WTC11 (cell line): ENCODE measurements around the gene KRT6C. TPM values are rescaled to one million over a fixed set of nuclear protein-coding genes. Genes with fewer than 3 reads are reported as not detected.
A peak's percentile ranks its signal among the peaks of the same experiment; 100 is the strongest.

Experiments used
- ATAC-seq: fragments of 200-7000 bp; cut with Tn5 transposase; 2 replicates; pipeline ENCODE4 v1.10.0; 2021; ENCODE audit warnings: mild to moderate bottlenecking, moderate library complexity
- CTCF ChIA-PET: fragments of 300-600 bp; sonication (Branson Sonifier 250); formaldehyde crosslinking; loops from one replicate; lab custom pipeline; 2021; ENCODE audit warnings: antibody characterized with exemption; lab: Charles Lee
- POLR2A ChIA-PET: fragments of 350-600 bp; sonication (Branson Sonifier 250); formaldehyde crosslinking; loops from one replicate; lab custom pipeline; 2021; ENCODE audit warnings: antibody characterized with exemption; lab: Charles Lee
- DNase-seq: peaks from one replicate; pipeline ENCODE4 v3.0.0; 2021; ENCODE audit warnings: low spot score
- H3K27ac Mint-ChIP-seq: 2 replicates; pipeline ENCODE4 v1.8.0; 2021; ENCODE audit warnings: mixed read lengths
- H3K27me3 Mint-ChIP-seq: 2 replicates; pipeline ENCODE4 v1.8.0; 2021; ENCODE audit warnings: low read depth, mild to moderate bottlenecking, moderate library complexity, mixed read lengths
- H3K36me3 Mint-ChIP-seq: 2 replicates; pipeline ENCODE4 v1.8.0; 2021; ENCODE audit warnings: mixed read lengths
- H3K4me1 Mint-ChIP-seq: 2 replicates; pipeline ENCODE4 v1.8.0; 2022; ENCODE audit warnings: mixed read lengths
- H3K4me3 Mint-ChIP-seq: 2 replicates; pipeline ENCODE4 v1.8.0; 2021; ENCODE audit warnings: mild to moderate bottlenecking, moderate library complexity, mixed read lengths
- H3K9me3 Mint-ChIP-seq: 2 replicates; pipeline ENCODE4 v1.8.0; 2021; ENCODE audit warnings: mixed read lengths
- CREM ChIP-seq: sonication (generic); formaldehyde crosslinking; IDR thresholded peaks from 2 replicates; pipeline ENCODE4 v1.8.1; 2022; ENCODE audit warnings: mild to moderate bottlenecking, missing genetic modification reagents, moderate library complexity
- EMX1 ChIP-seq: fragments of 250-450 bp; sonication (Bioruptor Pico); IDR thresholded peaks from 2 replicates; pipeline ENCODE4 v1.8.0; 2021; ENCODE audit warnings: mild to moderate bottlenecking
- FOXP1 ChIP-seq: sonication (generic); formaldehyde crosslinking; IDR thresholded peaks from 2 replicates; pipeline ENCODE4 v1.8.0; 2022; ENCODE audit warnings: missing genetic modification reagents, mild to moderate bottlenecking, moderate library complexity, borderline replicate concordance
- FOXP4 ChIP-seq: sonication (generic); formaldehyde crosslinking; IDR thresholded peaks from 2 replicates; pipeline ENCODE4 v1.8.0; 2022; ENCODE audit warnings: mild to moderate bottlenecking, missing genetic modification reagents
- GRHL2 ChIP-seq: fragments of 250-450 bp; sonication (Bioruptor Pico); IDR thresholded peaks from 2 replicates; pipeline ENCODE4 v1.8.0; 2022; ENCODE audit warnings: mild to moderate bottlenecking, moderate library complexity; ENCODE audit not compliant: insufficient replicate concordance, severe bottlenecking
- JUN ChIP-seq: sonication (generic); formaldehyde crosslinking; IDR thresholded peaks from 2 replicates; pipeline ENCODE4 v1.8.0; 2023; ENCODE audit warnings: mild to moderate bottlenecking, missing genetic modification reagents
- MXD4 ChIP-seq: fragments of 250-450 bp; sonication (Bioruptor Pico); IDR thresholded peaks from 2 replicates; pipeline ENCODE4 v1.8.0; 2021; ENCODE audit warnings: mild to moderate bottlenecking, moderate library complexity, borderline replicate concordance
- TEAD1 ChIP-seq: sonication (generic); formaldehyde crosslinking; IDR thresholded peaks from 2 replicates; pipeline ENCODE4 v1.8.0; 2022; ENCODE audit warnings: mild to moderate bottlenecking, missing genetic modification reagents
- ZNF121 ChIP-seq: sonication (generic); formaldehyde crosslinking; IDR thresholded peaks from 2 replicates; pipeline ENCODE4 v1.8.0; 2023; ENCODE audit warnings: missing genetic modification reagents
- ZNF219 ChIP-seq: sonication (generic); formaldehyde crosslinking; IDR thresholded peaks from 2 replicates; pipeline ENCODE4 v1.8.0; 2023; ENCODE audit warnings: missing genetic modification reagents, mild to moderate bottlenecking, borderline replicate concordance
- ZNF232 ChIP-seq: sonication (generic); formaldehyde crosslinking; IDR thresholded peaks from 2 replicates; pipeline ENCODE4 v1.8.0; 2022; ENCODE audit warnings: mild to moderate bottlenecking, missing genetic modification reagents
- ZNF416 ChIP-seq: fragments of 250-450 bp; sonication (Bioruptor Pico); IDR thresholded peaks from 2 replicates; pipeline ENCODE4 v1.9.0; 2021; ENCODE audit warnings: mild to moderate bottlenecking, inconsistent platforms
- ZNF512 ChIP-seq: sonication (generic); formaldehyde crosslinking; IDR thresholded peaks from 2 replicates; pipeline ENCODE4 v1.8.1; 2022; ENCODE audit warnings: missing genetic modification reagents, borderline replicate concordance
- ZNF532 ChIP-seq: fragments of 250-450 bp; sonication (Bioruptor Pico); IDR thresholded peaks from 2 replicates; pipeline ENCODE4 v1.9.0; 2021; ENCODE audit warnings: mild to moderate bottlenecking, borderline replicate concordance
- ZNF671 ChIP-seq: fragments of 250-450 bp; sonication (Bioruptor Pico); IDR thresholded peaks from 2 replicates; pipeline ENCODE4 v1.8.0; 2021; ENCODE audit warnings: mild to moderate bottlenecking
- total RNA-seq: library from RNA; stranded (reverse); gene quantifications from 3 replicates; pipeline ENCODE4 v1.2.3, GENCODE V29; 2021
- TF ChIP-seq, protein P1 (sequence below): sonication (generic); formaldehyde crosslinking; IDR thresholded peaks from 2 replicates; pipeline ENCODE4 v1.8.1; 2023; ENCODE audit warnings: mild to moderate bottlenecking, missing genetic modification reagents, moderate library complexity
- TF ChIP-seq, protein P2 (sequence below): sonication (generic); formaldehyde crosslinking; conservative IDR thresholded peaks from 2 replicates; pipeline ENCODE4 v1.8.1; 2023; ENCODE audit warnings: mild to moderate bottlenecking, low read depth, missing genetic modification reagents, moderate library complexity
- TF ChIP-seq, protein P3 (sequence below): sonication (generic); formaldehyde crosslinking; IDR thresholded peaks from 2 replicates; pipeline ENCODE4 v1.8.1; 2023; ENCODE audit warnings: mild to moderate bottlenecking, missing genetic modification reagents

KRT6C gene
- total RNA-seq, 1 experiment from 2014 or later, result not detected

- Mint-ChIP-seq H3K4me1 (peaks cover 22% of the 10 kb centered on the region), H3K27ac (peak overlapping the region; percentile 43), H3K9me3 (no peaks in the 10 kb centered on the region), H3K36me3 (no peaks in the 10 kb centered on the region)
- DNase-seq (peak; percentile 60), ATAC-seq (peak; percentile 96)
- CTCF ChIA-PET, result interaction anchor here (0.6 to 1.6 kb wide), 17 partner anchors 9 to 538 kb away, joined by 3 to 24 read pairs (median 4); partner anchors contain the start of gene KRT75
- POLR2A ChIA-PET, result no interaction called here
- no peak for TF ChIP-seq TEAD1
- TF ChIP-seq, all 79 proteins: peak for 0
- Mint-ChIP-seq H3K27me3 (no peaks in the 10 kb centered on the region), H3K4me3 (no peak overlapping the region; the same call in 1 of the 2 replicates)
These were observed 31.0 kb downstream of the KRT6C start for GRCh38 chr12:52442600-52443061.

- TF ChIP-seq, protein P1, sequence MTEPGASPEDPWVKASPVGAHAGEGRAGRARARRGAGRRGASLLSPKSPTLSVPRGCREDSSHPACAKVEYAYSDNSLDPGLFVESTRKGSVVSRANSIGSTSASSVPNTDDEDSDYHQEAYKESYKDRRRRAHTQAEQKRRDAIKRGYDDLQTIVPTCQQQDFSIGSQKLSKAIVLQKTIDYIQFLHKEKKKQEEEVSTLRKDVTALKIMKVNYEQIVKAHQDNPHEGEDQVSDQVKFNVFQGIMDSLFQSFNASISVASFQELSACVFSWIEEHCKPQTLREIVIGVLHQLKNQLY (CRISPR knock-in tag), result no peak
- TF ChIP-seq ZNF671 (CRISPR knock-in tag) (no peak), ZNF121 (CRISPR knock-in tag) (no peak), ZNF512 (CRISPR knock-in tag) (no peak), ZNF219 (CRISPR knock-in tag) (no peak), GRHL2 (CRISPR knock-in tag) (no peak)
- CTCF ChIA-PET, result interaction anchor here (1.3 to 1.9 kb wide), 3 partner anchors 18 to 539 kb away, joined by 3 to 6 read pairs (median 6); no protein-coding TSS in a partner anchor
- POLR2A ChIA-PET, result no interaction called here
- no peak for DNase-seq
- Mint-ChIP-seq H3K4me3 (no peak overlapping the region), H3K9me3 (no peaks in the 10 kb centered on the region), H3K27ac (no peak overlapping the region), H3K27me3 (no peaks in the 10 kb centered on the region), H3K4me1 (peaks cover 22% of the 10 kb centered on the region), H3K36me3 (no peaks in the 10 kb centered on the region)
- no peak for ATAC-seq
These were observed 32.2 kb downstream of the KRT6C start for GRCh38 chr12:52441320-52441911.

- no peak overlapping the region for H3K4me3 Mint-ChIP-seq
- H3K4me1 Mint-ChIP-seq, result peaks cover 22% of the 10 kb centered on the region
- H3K36me3 Mint-ChIP-seq, result no peaks in the 10 kb centered on the region
- H3K27ac Mint-ChIP-seq, result no peak overlapping the region
- no peaks in the 10 kb centered on the region for H3K9me3 Mint-ChIP-seq
- POLR2A ChIA-PET, result no interaction called here
- TF ChIP-seq ZNF121 (CRISPR knock-in tag) (no peak), MXD4 (CRISPR knock-in tag) (no peak), ZNF416 (no peak), EMX1 (no peak), ZNF232 (CRISPR knock-in tag) (no peak), ZNF532 (no peak), JUN (no peak), FOXP4 (CRISPR knock-in tag) (no peak), CREM (CRISPR knock-in tag) (no peak), FOXP1 (CRISPR knock-in tag) (no peak)
- TF ChIP-seq, protein P2, sequence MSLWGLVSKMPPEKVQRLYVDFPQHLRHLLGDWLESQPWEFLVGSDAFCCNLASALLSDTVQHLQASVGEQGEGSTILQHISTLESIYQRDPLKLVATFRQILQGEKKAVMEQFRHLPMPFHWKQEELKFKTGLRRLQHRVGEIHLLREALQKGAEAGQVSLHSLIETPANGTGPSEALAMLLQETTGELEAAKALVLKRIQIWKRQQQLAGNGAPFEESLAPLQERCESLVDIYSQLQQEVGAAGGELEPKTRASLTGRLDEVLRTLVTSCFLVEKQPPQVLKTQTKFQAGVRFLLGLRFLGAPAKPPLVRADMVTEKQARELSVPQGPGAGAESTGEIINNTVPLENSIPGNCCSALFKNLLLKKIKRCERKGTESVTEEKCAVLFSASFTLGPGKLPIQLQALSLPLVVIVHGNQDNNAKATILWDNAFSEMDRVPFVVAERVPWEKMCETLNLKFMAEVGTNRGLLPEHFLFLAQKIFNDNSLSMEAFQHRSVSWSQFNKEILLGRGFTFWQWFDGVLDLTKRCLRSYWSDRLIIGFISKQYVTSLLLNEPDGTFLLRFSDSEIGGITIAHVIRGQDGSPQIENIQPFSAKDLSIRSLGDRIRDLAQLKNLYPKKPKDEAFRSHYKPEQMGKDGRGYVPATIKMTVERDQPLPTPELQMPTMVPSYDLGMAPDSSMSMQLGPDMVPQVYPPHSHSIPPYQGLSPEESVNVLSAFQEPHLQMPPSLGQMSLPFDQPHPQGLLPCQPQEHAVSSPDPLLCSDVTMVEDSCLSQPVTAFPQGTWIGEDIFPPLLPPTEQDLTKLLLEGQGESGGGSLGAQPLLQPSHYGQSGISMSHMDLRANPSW (CRISPR knock-in tag), result no peak
- TF ChIP-seq, protein P3, sequence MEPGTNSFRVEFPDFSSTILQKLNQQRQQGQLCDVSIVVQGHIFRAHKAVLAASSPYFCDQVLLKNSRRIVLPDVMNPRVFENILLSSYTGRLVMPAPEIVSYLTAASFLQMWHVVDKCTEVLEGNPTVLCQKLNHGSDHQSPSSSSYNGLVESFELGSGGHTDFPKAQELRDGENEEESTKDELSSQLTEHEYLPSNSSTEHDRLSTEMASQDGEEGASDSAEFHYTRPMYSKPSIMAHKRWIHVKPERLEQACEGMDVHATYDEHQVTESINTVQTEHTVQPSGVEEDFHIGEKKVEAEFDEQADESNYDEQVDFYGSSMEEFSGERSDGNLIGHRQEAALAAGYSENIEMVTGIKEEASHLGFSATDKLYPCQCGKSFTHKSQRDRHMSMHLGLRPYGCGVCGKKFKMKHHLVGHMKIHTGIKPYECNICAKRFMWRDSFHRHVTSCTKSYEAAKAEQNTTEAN (CRISPR knock-in tag), result no peak
- TF ChIP-seq, all 79 proteins: peak for 0
- CTCF ChIA-PET, result interaction anchor here (1.9 kb wide), 1 partner anchor 45 kb away, joined by 6 read pairs; no protein-coding TSS in a partner anchor
- H3K27me3 Mint-ChIP-seq, result no peaks in the 10 kb centered on the region
- ATAC-seq, result no peak
- no peak for DNase-seq
These were observed 32.7 kb downstream of the KRT6C start for GRCh38 chr12:52440821-52441319.
